DMS114 treated with DMSO at 0.1 percent for 48 hours (cell line): Measurements from ENCODE around the gene PKD1L1.
"Not testable (repeated sequence)": the region's sequence is repeated elsewhere in the genome, so short reads cannot be mapped to it uniquely, and the experiment has no call there.

Experiments
- DNase-seq: peaks from one replicate; lab custom pipeline; 2025; ENCODE audit not compliant: unreplicated experiment; lab: John Stamatoyannopoulos, UW

PKD1L1 gene

GRCh38 chr7:47939425-47940036 is 8.7 kb downstream of the PKD1L1 start:
- DNase-seq: no peak

- DNase-seq: no peak
Observed at GRCh38 chr7:47938574-47939165, 9.6 kb downstream of the PKD1L1 start.

GRCh38 chr7:47937711-47938573 is 10.3 kb downstream of the PKD1L1 start:
- DNase-seq: no peak

GRCh38 chr7:47937065-47937687 is 11.1 kb downstream of the PKD1L1 start:
- no peak for DNase-seq

GRCh38 chr7:47936323-47936722 is 11.9 kb downstream of the PKD1L1 start:
- DNase-seq: no peak

GRCh38 chr7:47935336-47935735 is 12.9 kb downstream of the PKD1L1 start:
- DNase-seq: no peak

- DNase-seq: no peak
Observed at GRCh38 chr7:47934831-47935230, 13.4 kb downstream of the PKD1L1 start.

- DNase-seq: no peak
Observed at GRCh38 chr7:47933215-47933614, 15.1 kb downstream of the PKD1L1 start.

- DNase-seq: no peak
Observed at GRCh38 chr7:47932466-47933037, 15.7 kb downstream of the PKD1L1 start.

GRCh38 chr7:47932016-47932415 is 16.2 kb downstream of the PKD1L1 start:
- no peak for DNase-seq

GRCh38 chr7:47931005-47932004 is 17.0 kb downstream of the PKD1L1 start:
- no peak for DNase-seq

GRCh38 chr7:47924266-47924665 is 24.0 kb downstream of the PKD1L1 start:
- DNase-seq: no peak

GRCh38 chr7:47923081-47923875 is 25.0 kb downstream of the PKD1L1 start:
- not testable (repeated sequence) for DNase-seq

GRCh38 chr7:47916514-47916913 is 31.8 kb downstream of the PKD1L1 start:
- DNase-seq: not testable (repeated sequence)

GRCh38 chr7:47915616-47915976 is 32.7 kb downstream of the PKD1L1 start:
- no peak for DNase-seq

GRCh38 chr7:47914717-47915615 is 33.3 kb downstream of the PKD1L1 start:
- no peak for DNase-seq

- no peak for DNase-seq
Observed at GRCh38 chr7:47912332-47912731, 35.9 kb downstream of the PKD1L1 start.

GRCh38 chr7:47908720-47909119 is 39.5 kb downstream of the PKD1L1 start:
- no peak for DNase-seq
